GM21423 (cell line): ENCODE data around the gene MYO7A.

Source experiments
- ATAC-seq: cut with Tn5 transposase; IDR thresholded peaks from one replicate; pipeline ENCODE4 v1.9.1; 2021; ENCODE audit warnings: mild to moderate bottlenecking, moderate library complexity; ENCODE audit not compliant: unreplicated experiment

The MYO7A gene

GRCh38 chr11:77127920-77128691 is at the start of gene MYO7A:
Gene MYO7A (plus strand): TSS chr11:77128246. CDS start chr11:77130635, 2,389 bp downstream.
- ATAC-seq = no peak

- no peak for ATAC-seq
Measured at GRCh38 chr11:77079666-77080065, 48.4 kb upstream of the MYO7A start.

DNA sequence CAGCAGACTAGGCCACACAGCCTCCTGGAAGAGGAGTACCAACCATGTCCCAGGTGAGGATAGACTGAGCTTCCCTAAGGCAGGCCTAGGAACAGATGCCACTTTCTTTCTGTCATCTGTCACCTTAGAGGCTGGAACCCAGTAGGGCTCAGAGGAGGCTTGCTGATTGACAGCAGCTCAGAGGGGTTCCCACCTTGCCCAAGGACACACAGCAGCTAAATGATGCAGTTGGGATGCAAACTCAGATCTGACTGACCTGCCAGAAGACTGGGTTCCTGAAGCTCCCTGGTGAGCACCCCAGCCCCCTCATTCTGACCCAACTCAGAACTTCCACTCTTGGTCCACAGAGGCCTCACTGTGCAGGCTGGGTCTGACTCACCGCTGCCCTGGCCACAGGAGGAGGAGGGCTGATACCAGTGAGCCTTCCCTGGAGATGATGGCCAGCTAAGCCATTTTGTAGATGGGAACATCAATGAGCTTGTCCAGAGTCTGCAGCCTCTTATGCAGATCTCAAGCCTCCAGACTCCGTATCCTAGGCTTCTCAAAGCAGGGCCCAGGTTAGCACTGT is 47.3 kb upstream of the MYO7A start:
- ATAC-seq = no peak

- no peak for ATAC-seq
Measured at GRCh38 chr11:77081381-77081851, 46.6 kb upstream of the MYO7A start.

DNA sequence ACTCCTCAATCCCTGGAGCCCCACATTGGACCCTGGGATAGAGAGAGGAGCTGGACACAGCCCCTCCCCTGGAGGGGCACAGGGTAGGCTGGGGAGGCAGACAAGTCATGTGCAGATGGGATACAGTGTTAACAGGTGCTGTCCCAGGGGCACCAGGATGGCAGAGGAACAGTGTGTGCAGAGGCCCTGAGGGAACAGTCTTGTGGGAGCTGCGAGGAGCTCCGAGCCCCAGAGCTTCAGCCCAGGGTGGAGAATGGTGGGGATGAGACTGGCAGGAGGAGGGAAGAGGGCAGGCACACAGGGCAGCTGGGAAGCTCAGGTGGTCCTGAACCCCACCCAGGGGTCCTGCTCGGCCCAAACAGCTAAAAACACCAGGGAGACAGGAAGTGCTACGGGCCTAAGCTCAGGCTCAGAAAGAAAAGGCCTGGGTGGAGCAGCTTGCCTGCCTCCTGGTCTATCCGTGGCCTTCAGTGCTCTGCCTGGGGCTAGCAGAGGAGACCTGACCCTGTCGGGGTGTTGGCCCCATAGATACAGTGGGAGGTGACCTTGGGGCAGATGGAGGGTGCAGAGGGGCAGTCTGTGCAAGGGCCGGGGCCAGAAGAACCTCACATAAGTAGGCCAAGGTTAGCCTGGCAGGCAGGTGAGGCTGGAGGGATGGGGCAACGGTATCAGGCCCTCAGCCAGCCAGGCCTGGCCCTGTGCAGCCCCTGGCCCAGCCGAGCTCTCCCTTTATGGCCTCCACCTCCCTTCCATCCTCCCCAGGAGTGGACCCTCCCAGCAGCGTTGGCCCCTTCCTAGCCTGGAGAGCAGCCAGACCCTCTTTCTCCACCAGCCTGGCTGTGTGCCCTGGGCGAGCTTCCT is 45.8 kb upstream of the MYO7A start:
- no peak for ATAC-seq

GRCh38 chr11:77082838-77083565 is 45.0 kb upstream of the MYO7A start:
- ATAC-seq = peak; percentile 54

DNA sequence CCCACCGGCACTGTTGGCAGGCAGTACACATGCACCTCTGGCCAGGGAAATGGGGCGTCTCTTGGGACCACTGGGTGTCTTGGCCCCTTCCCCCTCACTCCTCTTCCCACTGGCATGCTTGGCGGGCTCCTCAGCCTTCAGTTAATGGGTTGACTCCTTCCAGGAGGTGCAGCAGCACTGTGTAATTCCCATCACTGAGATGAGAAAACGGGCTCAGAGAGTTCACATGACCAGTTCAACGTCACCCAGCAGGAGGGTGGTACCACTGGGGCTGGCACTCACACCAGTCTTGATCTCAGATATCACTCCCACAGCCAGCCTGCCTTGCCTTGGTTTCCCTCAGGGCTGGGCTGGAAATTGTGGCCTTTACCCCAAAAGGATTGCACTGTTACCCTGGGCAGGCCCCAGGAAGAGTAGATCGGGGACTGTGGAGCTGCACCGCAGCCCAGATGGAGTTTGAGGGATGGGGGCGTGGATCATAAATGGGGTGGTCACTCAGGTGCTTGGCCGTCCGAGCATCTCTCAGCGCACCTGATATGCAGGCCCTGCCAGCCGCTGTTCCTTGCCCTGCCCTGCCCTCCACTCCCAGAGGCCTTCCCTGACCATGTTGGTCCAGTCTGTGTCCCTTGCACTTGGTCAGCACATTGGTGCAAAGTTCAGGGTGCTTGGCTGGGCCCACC is 44.3 kb upstream of the MYO7A start:
- ATAC-seq = no peak

GRCh38 chr11:77084581-77085191 is 43.4 kb upstream of the MYO7A start:
- ATAC-seq = no peak

DNA sequence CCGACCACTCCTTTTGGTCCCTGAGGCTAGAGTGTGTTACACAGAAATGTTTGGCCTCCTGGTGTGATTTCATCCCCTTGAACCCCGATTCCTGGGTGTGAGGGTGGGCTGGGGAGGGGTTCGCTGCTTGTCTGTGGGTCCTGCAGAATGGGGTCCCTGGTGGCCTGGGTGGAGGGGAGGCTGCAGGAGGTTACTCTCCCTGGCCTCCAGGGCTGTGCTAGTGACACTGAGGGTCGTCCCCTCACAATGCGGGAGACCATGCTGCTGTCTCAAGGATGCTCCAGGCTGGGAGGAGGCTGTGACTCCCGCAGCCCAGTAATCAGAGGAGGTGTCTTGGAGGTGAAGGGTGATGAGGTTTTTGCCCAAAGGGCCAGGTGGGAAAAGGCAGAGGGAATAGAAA is 42.4 kb upstream of the MYO7A start:
- no peak for ATAC-seq

DNA sequence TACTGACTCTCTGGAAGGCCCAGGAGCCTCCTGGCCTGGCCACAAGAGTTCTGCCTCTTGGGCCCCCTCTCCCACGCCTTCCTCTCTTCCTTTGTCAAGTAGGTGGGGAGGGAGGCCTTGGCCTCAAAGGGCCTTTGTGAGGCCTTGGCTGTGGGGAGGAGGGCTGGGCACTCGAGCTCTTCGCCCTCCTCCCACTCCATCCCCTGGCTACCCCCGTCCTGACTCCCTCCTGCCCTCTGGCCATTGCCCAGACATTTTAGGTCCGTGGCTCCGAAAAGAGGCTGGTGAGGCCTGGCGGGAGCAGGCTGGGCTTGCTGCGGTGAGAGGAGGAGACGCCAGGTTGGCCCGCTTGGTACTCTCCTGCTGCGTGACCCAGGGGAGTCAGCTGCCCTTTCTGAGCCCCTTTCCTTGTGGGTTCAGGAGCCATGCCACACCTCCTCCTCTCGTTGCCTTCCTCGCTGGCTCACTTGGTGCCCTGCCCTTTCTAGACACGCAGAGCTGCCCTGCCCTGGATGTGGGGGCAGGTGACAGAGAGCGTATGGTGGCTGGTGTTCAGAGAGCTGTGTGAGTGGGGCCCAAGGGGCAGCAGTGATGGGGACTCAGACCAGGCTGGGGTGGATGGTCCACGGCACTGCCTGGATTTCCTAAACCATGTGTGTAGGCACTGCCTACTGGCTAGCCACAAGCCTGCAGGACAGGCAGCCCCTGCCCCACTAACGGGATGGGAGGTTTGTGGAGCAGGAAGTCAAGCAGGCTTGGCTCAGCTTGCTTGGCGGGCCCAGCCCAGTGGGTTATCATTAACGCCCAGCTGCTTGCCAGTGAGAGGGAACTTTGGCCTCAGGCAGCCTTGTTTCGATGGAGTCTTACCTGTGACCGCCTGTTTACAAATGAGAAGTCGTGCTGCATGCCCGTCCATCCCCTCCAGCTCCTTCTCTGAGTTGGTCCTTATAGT is 41.2 kb upstream of the MYO7A start:
- ATAC-seq = no peak

DNA sequence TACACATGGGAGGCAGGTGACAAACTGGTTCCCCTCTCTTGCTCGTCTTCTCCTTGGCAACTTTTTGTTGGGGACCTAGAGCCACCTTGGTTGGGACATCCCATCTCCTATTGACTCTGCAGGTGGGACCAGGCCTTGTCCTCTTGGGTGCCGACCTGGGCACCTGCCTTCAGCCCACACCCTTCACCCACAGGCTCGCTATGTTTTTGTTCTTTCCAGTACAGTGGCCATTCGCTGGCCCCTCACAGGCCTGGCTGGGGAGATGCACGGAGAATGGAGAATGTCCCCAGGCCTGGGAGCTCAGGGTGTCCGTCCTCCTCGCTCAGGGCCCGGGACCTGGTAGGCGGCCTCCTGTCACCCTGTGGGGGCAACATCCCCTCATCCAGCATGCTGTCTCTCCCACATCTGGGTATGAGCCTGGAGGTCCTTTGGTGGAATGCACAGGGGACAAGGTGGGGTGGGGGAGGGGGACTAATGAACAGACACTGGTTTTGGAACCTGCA is 40.3 kb upstream of the MYO7A start:
- no peak for ATAC-seq

- no peak for ATAC-seq
Measured at GRCh38 chr11:77088236-77089003, 39.6 kb upstream of the MYO7A start.

DNA sequence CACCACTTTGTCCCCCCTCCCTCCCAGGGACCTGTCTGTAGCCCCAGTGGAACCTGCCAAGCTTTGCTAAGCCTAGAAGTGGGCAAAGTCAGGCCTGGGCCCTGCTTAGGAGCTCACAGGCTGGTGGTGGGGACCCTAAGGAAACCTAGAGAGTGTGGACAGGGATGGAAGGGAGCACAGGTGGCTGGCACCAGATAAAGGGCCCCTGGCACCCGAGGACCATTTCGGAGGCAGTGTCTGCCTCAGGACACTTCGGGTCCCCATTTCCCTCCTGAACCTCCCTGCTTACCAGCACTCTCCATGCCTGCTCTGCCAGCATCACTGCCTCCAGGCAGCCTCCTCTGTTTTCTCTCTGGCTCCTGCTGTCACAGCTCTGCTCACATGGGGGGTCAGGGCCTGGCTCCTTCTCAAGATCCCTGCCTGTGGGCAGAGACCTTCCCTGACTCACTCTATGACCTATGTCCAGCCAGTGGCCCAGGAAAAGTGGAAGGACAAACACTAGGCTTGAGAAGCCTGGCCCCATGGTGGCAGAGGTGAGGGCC is 39.0 kb upstream of the MYO7A start:
- no peak for ATAC-seq

DNA sequence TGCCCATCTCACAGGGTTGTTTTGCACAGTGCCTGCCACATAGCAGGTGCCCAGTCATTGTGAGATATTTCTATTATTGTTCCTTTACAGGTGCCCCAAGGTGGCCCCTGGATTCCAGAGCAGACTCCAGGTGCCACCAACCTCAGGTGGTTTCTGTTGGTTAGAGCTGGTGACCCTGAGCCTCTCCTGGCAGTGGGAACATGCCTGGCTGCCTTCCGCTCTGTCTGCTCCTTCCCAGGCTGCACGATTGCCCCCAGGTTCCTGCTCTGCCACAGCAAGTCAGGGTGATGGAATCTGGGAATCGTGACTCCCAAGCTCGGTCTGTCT is 38.0 kb upstream of the MYO7A start:
- ATAC-seq = no peak

GRCh38 chr11:77090373-77091111 is 37.5 kb upstream of the MYO7A start:
- ATAC-seq = no peak

DNA sequence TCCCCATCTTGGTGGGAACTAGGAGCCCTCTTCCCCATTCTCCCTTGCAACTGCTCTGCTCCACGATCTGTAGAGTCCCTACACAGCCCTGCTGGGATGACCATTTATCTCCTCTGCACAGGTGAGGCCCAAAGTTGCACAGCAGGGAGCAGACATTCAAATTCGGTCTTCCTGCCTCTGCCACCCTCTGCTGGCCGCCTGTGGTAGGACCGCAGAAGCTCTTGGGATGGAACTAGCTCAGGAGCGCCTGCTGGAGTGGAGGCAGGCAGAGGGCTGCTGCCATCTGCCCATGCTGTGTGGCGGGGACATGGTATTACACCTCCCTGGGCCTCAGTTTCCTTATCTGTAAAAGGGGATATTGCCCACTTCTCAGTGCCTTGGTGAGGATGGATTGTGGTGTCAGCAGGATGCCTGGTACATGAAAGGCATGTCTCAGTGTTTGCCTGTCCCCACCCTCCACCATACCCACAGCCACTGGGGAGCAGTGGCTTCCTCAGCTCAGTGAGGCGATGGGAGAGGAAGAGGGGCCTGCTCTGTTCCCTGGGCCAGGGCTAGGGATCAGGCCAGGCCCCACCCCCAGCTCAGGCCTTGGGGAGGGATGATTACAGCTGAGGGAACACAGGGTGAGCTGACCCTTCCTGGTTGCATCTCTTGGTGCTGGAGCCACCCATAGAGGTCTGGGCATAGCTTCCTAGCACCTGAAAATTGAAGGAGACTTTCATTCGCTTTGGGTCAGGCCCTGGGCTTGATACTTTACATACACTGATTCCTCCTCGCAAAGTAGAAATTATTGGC is 36.7 kb upstream of the MYO7A start:
- ATAC-seq = peak; percentile 76
